Calu3 (cell line): ENCODE measurements around the gene CCL18. TPM values are rescaled to one million over a fixed set of nuclear protein-coding genes. Genes with fewer than 3 reads are reported as not detected.

Experiments
- BruUV-seq: library from RNA; stranded (reverse); fragments of 400-500 nt; replicated peaks from 2 replicates; lab custom pipeline; 2021; lab: Mats Ljungman, UMichigan
- CTCF ChIA-PET: fragments of 300-600 bp; sonication (Branson Sonifier 250); formaldehyde crosslinking; loops from one replicate; lab custom pipeline; 2022; ENCODE audit warnings: antibody characterized with exemption; lab: Charles Lee
- DNase-seq: peaks from one replicate; pipeline ENCODE4 v3.0.0; 2022
- H3K27ac Mint-ChIP-seq: one replicate; pipeline ENCODE4 v1.8.0; 2022; ENCODE audit warnings: mixed read lengths; ENCODE audit not compliant: unreplicated experiment
- H3K27me3 Mint-ChIP-seq: one replicate; pipeline ENCODE4 v1.8.0; 2022; ENCODE audit warnings: mixed read lengths; ENCODE audit not compliant: unreplicated experiment
- H3K36me3 Mint-ChIP-seq: one replicate; pipeline ENCODE4 v1.8.0; 2022; ENCODE audit warnings: mild to moderate bottlenecking, moderate library complexity, mixed read lengths; ENCODE audit not compliant: insufficient read depth, unreplicated experiment
- H3K4me1 Mint-ChIP-seq: one replicate; pipeline ENCODE4 v1.8.0; 2022; ENCODE audit warnings: mild to moderate bottlenecking, low read depth, mixed read lengths; ENCODE audit not compliant: unreplicated experiment
- H3K4me3 Mint-ChIP-seq: one replicate; pipeline ENCODE4 v1.8.0; 2022; ENCODE audit warnings: mild to moderate bottlenecking, low read depth, moderate library complexity, mixed read lengths; ENCODE audit not compliant: unreplicated experiment
- H3K9me3 Mint-ChIP-seq: one replicate; pipeline ENCODE4 v1.8.0; 2022; ENCODE audit warnings: low read depth, mixed read lengths; ENCODE audit not compliant: unreplicated experiment
- CTCF ChIP-seq: fragments of 200-600 bp; IDR thresholded peaks from one replicate; pipeline ENCODE4 v1.8.0; 2022; ENCODE audit warnings: antibody characterized with exemption; ENCODE audit not compliant: unreplicated experiment
- intact Hi-C: fragments of 100-400 bp; cut with micrococcal nuclease; formaldehyde crosslinking; loops from one replicate; pipeline ENCODE4 v1.10.0; 2022; ENCODE audit not compliant: unreplicated experiment
- total RNA-seq: library from RNA; stranded (reverse); gene quantifications from 2 replicates; pipeline ENCODE4 v1.2.3, GENCODE V29; 2022

The CCL18 gene
- total RNA-seq, 1 experiment from 2014 or later, result not detected

- Mint-ChIP-seq H3K9me3 (no peaks in the 10 kb centered on the region), H3K27me3 (peaks cover 49% of the 10 kb centered on the region), H3K27ac (no peak overlapping the region), H3K4me3 (no peak overlapping the region), H3K36me3 (no peaks in the 10 kb centered on the region), H3K4me1 (no peaks in the 10 kb centered on the region)
- no TSS peak for BruUV-seq
- CTCF ChIA-PET, result no interaction called here
- intact Hi-C loops, result no loop called here
- no peak for TF ChIP-seq CTCF
- DNase-seq, result no peak
These were observed 29.9 kb upstream of the CCL18 start for GRCh38 chr17:36034127-36034526.

GRCh38 chr17:36036235-36036634 is 27.8 kb upstream of the CCL18 start:
- CTCF ChIA-PET, result interaction anchor here (0.5 to 1.7 kb wide), 2 partner anchors 36 to 247 kb away, joined by 3 to 9 read pairs; no protein-coding TSS in a partner anchor
- H3K27me3 Mint-ChIP-seq, result peaks cover 41% of the 10 kb centered on the region

GRCh38 chr17:36048066-36048465 is 16.0 kb upstream of the CCL18 start:
- H3K36me3 Mint-ChIP-seq, result no peaks in the 10 kb centered on the region
- peaks cover 88% of the 10 kb centered on the region for H3K27me3 Mint-ChIP-seq
- CTCF ChIA-PET, result interaction anchor here (0.9 kb wide), 1 partner anchor 10 kb away, joined by 3 read pairs; no protein-coding TSS in a partner anchor
- no peak for DNase-seq
- BruUV-seq, result no TSS peak
- intact Hi-C loops, result no loop called here
- TF ChIP-seq CTCF, result no peak
- H3K9me3 Mint-ChIP-seq, result peaks cover 4% of the 10 kb centered on the region
- no peak overlapping the region for H3K4me3 Mint-ChIP-seq
- no peak overlapping the region for H3K27ac Mint-ChIP-seq
- H3K4me1 Mint-ChIP-seq, result no peaks in the 10 kb centered on the region

More at GRCh38 chr17:36036235-36036634, 27.8 kb upstream of the CCL18 start:
- Mint-ChIP-seq H3K36me3 (no peaks in the 10 kb centered on the region), H3K4me1 (no peaks in the 10 kb centered on the region), H3K9me3 (no peaks in the 10 kb centered on the region), H3K4me3 (no peak overlapping the region), H3K27ac (no peak overlapping the region)
- TF ChIP-seq CTCF, result no peak
- DNase-seq, result no peak
- no TSS peak for BruUV-seq
- intact Hi-C loops, result no loop called here

GRCh38 chr17:36049643-36050042 is 14.4 kb upstream of the CCL18 start:
- no peak for TF ChIP-seq CTCF
- intact Hi-C loops, result no loop called here
- peaks cover 83% of the 10 kb centered on the region for H3K27me3 Mint-ChIP-seq
- H3K27ac Mint-ChIP-seq, result no peak overlapping the region
- peaks cover 4% of the 10 kb centered on the region for H3K9me3 Mint-ChIP-seq
- no peaks in the 10 kb centered on the region for H3K4me1 Mint-ChIP-seq
- H3K36me3 Mint-ChIP-seq, result no peaks in the 10 kb centered on the region
- CTCF ChIA-PET, result no interaction called here
- no TSS peak for BruUV-seq
- no peak overlapping the region for H3K4me3 Mint-ChIP-seq
- DNase-seq, result no peak
